Measurements from ENCODE around the gene FMN2.
"Not testable (repeated sequence)": the region's sequence is repeated elsewhere in the genome, so short reads cannot be mapped to it uniquely, and the experiment has no call there.

The FMN2 gene

DNA sequence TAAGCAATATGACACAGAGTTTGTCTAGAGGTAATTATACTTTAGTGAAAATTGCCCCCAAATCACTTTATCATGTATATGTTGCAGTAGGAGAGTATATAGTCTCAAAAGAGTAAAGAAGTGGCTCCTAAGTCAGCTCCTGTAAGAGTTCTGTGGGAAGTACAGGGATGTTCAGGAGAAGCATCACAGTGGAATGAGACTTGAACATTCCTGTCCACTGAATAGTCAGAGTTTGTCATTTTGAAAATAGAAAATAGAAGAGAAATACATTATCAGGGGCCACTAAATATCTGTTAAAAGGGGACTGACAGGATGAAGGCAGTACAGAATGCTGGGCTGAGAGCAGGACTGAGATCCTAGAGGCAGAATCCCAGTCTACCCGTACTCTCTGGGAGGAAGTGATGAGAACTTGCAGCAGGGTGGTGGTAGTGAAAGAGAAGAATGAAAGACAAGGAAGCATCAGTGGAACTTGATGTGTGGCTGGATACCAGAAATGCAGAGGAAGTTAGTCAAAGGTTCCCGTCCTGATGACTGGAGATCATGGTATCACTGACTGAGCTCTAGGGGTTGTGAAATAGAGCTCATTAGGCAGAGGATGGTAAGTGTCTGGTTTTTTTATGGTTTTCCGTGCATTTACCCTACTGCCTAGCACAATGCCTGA is 153.4 kb downstream of the FMN2 start:
- in situ Hi-C loops (cut with MboI; ENCODE audit: low sequenced_read_pairs): no loop called here

DNA sequence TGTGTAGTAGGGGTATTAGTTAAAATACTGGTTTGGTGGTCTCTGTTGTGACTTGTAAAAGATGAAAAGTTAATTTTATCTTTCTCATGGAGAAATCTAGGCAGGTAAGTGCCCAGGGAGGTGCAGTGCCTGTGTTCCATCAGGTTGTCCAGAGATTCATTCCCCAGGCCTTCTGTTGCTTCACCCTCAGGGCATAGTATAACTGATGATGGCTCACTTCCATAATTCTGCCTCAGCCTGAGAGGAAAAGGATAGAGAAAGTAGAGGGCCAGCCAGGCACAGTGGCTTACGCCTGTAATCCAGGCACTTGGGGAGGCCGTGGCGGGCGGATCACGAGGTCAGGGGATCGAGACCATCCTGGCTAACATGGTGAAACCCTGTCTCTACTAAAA is 153.9 kb downstream of the FMN2 start:
- in situ Hi-C loops (cut with MboI; ENCODE audit: low sequenced_read_pairs): no loop called here

DNA sequence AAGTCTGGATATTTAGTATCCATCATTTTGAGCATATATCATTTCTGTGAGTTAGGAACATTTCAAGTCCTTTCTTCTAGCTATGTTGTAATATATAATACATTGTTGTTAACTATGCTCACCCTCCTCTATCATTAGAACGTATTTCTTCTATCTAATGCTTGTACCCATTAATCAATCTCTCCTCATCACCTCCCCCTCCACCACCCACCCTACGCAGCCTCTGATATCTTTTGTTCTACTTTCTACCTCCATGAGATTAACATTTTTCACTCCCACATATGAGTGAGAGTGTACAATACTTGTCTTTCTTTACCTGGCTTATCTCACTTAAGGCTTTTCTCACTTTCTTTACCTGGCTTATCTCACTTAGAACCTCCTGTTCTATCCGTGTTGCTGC is 156.2 kb downstream of the FMN2 start:
- in situ Hi-C loops (cut with MboI; ENCODE audit: low sequenced_read_pairs): no loop called here

DNA sequence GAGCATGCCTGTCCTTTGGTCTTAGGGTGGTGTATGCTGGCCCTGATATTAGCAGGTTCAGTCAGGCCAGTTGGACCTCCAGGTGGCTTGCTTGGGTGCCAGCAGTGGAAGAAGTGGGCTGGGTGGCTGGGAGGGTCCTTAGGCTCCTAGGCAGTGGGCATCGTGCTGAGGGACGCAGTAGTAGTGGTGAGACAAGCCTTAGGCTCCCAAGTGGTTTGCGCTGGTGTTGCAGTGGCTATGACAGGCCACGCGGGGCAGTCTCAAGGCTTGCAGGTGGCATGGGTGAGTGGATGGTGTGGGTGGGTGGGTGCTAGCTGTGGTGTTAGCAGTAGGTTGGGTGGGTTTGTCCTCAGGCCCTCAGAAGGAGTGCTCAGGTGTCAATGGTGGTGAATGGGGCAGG is 162.3 kb downstream of the FMN2 start:
- in situ Hi-C loops (cut with MboI; ENCODE audit: low sequenced_read_pairs): no loop called here

DNA sequence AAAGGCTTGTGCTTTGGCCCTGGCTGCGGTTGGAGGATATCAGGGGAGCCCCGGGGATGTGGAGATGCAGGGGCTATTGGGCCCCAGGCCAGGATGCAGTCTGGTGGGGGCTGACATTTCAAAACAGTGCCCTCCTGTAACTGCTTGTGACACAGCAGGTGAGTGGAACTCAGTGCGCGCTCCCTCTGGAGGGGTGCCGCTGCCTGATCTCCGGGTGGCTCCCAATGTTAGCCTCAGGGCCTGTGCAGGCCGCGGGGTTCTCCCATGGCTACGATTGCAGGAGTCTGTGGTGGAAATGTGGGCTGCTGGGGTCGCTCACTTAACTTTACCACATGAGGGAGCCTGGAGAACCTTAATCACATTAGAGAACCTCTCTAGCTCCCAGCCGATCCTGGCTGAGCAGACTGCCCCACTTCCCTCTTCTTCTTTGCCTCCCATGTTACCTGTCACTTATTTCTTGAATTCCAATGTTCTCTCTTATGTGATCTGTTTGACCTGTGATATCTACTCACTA is 163.2 kb downstream of the FMN2 start:
- in situ Hi-C loops (cut with MboI; ENCODE audit: low sequenced_read_pairs): no loop called here

DNA sequence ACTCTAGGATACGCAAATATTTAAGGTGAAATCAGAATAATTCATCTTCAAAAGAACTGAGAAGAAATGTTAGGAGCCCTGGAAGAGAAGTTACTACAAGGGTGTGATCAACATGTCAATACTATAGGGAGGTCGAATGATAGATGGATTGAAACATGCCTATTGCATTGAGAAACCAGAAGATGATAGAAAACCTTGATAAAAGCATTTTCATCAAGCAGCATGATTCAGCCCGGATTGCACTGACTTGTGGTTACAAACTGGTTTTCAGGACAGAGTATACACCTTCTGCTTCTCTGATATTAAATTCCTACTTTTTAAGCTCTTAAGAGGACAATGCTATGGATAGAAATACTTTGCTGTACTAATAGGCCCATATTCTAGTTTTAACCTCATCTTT is 164.2 kb downstream of the FMN2 start:
- in situ Hi-C loops (cut with MboI; ENCODE audit: low sequenced_read_pairs): no loop called here

DNA sequence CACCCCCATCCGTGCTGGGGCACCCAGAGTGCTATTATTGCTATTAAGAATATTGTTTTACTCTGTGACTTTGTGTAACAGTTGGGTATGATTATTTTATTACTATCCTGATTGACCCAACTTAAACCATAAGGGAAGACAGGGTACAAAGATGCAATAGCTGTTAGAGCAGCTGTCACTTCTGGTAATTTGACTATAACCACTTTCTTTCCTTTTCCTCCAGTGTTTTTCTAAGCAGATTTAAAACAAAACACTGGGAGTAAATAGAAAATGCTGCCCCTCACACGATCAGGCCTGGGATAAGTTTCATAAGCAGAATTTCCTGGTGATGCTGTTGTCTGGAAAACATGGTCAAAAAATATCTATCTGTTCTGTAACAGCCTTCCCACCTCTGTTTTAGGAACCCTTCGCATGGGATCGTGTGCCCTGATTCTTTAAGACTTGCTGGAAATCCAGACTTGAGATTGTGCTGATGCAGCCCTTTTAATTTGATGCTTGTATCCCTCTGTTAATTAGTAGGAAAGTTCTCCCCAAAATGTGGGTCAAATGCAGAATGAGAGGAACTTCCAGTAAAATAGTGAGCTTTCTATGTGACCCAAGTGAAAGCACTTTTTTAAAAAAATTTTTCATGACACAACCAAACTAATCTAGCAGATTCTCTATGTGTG is 165.3 kb downstream of the FMN2 start:
- in situ Hi-C loops (cut with MboI; ENCODE audit: low sequenced_read_pairs): no loop called here

DNA sequence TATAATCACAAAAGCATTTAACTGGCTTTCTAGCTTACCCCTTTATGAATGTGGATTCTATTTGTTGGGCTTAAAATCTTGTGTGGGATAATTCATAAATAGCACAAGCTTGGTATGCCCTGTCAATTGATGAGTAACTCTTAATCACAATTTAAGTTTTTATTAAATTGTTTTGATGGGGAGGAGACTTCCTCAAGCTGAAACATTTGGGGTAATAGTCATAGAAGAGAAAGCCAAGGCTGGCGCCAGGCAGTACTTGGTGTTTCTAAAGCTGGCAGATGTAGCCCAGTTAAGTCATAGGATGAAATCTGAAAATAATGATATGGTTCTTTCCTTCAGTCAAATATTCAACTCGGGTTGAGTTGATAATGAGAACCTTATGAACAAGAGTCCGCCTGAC is 167.2 kb downstream of the FMN2 start:
- in situ Hi-C loops (cut with MboI; ENCODE audit: low sequenced_read_pairs): no loop called here

DNA sequence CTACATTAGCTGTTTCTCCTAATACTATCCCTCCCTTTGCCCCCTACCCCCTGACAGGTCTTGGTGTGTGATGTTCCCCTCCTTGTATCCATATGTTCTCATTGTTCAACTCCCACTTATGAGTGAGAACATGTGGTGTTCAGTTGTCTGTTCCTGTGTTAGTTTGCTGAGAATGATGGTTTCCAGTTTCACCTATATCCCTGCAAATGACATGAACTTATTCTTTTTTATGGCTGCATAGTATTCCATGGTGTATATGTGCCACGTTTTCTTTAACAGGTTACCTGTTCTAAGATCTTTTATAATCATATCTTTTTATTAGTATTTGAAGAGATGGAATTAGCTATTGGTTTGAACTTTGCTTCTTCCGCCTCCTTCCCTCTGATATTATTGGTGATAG is 172.8 kb downstream of the FMN2 start:
- in situ Hi-C loops (cut with MboI; ENCODE audit: low sequenced_read_pairs): not testable (repeated sequence)

DNA sequence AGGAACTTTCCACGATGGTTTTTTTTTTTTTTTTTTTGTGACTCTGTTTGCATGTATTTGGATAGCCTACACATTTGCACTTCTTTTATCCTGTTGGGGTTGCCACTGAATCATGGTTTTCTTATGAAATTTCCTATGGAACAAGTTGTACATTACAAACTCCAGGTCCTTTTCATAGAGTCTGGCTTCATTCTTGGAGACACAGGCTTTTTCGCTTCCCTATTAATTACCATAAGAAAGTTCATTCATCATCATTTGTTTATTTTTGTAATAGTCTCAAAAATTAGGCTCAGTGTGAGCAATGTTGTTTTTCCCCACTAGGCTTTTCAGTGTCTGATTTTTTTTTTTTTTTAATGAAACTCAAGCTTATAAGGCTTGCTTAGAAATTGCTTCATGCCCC is 179.4 kb downstream of the FMN2 start:
- in situ Hi-C loops (cut with MboI; ENCODE audit: low sequenced_read_pairs): no loop called here

DNA sequence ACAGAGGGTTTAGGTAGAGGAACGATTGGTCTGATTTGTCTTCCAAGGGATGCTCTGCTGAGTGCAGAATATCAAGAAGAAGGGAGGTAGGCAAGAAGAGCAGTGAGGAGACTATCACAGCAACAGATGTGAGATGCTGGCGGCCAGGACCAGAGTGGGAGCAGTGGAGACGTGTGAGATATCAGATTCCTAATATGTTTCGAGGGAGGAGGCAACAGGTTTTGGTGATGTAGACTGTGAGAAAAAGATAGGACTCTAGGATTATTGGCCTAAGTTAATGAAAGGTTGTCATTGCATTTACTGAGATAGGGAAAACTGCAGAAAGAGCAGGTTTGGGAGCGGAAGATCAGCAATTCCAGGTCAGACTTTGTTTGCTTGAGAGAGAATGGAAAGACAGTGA is 182.9 kb downstream of the FMN2 start:
- in situ Hi-C loops (cut with MboI; ENCODE audit: low sequenced_read_pairs): no loop called here

DNA sequence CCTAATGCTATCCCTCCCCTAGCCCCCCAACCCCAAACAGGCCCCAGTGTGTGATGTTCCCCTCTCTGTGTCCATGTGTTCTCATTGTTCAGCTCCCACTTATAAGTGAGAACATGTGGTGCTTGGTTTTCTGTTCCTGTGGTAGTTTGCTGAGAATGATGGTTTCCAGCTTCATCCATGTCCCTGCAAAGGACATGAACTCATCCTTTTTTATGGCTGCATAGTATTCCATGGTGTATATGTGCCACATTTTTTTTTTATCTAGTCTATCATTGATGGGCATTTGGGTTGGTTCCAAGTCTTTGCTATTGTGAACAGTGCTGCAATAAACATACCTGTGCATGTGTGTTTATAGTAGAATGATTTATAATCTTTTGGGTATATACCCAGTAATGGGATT is 183.5 kb downstream of the FMN2 start:
- in situ Hi-C loops (cut with MboI; ENCODE audit: low sequenced_read_pairs): not testable (repeated sequence)

DNA sequence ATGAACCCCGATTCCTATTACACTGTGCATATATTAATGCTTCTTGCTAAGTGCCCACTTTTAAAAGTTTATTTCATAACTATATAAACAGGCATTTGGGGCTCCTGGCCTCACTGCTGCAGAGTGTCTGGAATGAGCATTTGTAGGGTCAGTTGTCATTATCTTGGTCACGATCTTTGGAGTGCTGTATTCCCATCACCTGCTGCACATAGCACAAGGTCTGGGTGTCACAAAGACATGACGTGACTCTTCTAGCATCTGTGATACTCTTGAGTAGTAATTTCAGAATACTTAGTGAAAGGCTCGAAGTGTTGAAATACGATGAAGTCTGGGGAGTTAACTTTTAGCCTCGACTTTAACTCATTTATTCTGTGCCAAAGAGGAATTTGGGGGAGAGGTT is 186.4 kb downstream of the FMN2 start:
- in situ Hi-C loops (cut with MboI; ENCODE audit: low sequenced_read_pairs): no loop called here

DNA sequence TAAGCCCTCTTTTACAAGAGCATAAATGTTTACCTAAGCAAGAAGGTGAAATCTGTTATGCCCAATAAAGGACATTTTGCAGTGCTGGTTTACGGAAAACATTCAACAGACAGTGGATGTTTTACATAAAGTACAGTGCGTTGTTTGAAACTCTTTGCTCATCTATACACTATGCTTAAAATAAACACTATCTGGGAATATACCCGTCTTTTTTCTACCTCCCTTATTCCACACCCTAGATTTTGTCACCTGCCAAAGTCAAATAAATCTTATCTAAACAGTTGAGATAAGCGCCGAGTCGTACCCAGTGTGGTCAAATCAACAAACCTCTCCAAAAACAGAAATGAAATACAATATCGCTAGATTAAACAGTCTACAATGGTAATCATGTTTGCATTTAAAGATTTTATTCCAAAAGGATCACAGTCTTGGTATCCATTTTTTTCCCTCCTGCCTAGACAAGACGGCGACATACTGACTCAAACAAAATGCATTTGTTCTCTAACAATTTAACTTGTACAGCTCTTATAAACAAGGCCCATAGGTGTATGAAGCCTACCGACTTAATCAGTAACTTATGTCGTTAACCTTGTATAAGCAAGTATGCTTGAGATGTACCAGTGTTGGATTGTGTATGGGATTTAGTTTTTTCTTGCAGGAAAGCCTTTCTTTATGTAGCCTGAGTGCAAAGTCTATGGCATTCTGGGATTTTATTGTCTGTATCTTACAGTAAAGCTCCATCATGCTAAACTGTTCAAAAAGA is 189.1 kb downstream of the FMN2 start:
- in situ Hi-C loops (cut with MboI; ENCODE audit: low sequenced_read_pairs): no loop called here

DNA sequence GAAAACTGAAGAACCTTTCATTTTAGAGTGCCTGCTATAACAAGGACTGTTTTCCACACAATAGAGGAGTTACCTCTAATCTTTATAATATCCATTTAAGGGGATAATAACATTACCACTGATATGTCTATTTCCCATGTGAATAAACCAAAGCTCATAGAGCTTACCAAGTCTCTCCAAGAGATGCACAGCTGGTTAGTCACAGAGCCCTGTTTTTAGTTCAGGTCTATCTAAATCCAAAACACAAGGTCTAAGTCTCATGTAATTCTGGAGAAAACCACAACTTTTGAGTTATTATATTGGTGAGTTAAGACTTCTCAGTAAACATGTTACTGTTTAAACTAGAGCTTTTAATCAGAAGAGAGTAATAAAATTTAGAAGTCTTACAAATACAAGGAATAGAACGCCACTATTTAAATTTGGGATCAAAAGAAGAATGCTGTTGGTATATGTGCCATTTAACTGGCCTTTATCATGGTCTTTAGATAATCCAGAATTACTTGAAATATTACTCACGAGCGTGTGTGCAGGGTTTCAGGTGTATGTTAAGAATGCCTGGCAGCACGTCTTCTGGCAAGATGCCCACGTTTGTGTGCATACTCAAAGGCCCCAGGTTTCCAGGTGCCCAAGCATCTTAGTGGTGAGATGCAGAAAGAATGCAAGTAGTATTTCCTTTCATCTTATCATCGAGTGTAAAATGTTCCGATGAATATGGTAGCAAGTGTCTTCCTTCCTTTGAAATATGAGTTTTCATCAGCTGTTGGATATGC is 190.6 kb downstream of the FMN2 start:
- in situ Hi-C loops (cut with MboI; ENCODE audit: low sequenced_read_pairs): no loop called here

DNA sequence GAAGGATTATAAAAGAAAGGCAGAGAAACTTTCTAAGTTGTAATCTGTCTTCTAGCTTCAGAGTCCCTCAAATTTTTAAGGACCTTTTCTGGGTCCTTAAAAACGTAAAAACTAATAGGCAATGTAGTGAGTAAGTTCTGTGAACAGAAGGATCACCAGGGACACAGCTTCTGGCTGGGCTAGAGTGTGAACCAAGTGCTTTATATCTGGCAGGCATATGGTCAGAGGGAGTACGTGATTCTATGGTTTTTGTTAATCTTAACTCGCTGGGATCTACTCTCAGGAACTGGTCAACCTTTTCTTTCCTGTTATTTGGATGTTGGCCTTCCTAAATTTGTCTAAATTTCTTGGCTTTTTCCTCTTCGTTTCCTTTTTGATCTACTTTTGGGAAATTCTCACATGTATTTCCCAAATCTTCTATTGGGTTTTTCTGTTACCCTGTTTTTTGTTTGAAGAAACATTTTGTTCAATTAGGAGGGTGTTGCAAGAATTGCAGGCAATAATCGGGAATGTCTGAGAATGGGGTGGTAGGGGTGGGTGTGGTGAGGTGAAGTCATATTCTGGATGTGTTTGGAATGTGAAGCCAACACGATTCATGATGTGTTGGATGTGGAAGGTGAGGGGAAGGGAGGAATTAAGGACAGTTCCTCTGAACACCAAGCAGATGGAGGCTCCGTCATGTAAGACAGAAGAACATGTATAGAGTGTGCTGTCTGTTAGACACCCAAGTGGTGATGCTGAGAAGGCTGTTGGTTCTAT is 193.2 kb downstream of the FMN2 start:
- in situ Hi-C loops (cut with MboI; ENCODE audit: low sequenced_read_pairs): no loop called here

DNA sequence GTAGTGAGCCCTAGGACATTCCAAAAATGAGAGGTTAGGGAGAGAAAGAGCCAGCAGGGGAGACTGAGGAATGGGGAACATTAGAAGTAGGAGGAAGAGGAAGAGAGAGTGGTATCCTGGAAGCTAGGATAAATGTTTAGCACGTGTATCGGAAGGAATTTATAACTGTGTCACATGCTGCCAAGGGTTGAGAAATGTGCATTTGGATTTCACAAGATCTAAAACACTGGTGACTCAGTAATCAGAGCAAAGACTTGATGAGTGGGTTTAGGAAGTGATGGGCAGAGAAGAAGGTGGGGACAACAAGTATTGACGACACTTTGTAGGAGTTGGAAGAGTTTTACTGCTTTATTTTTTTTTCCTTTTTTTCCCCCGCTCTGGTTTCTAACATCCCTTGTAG is 193.9 kb downstream of the FMN2 start:
- in situ Hi-C loops (cut with MboI; ENCODE audit: low sequenced_read_pairs): no loop called here

DNA sequence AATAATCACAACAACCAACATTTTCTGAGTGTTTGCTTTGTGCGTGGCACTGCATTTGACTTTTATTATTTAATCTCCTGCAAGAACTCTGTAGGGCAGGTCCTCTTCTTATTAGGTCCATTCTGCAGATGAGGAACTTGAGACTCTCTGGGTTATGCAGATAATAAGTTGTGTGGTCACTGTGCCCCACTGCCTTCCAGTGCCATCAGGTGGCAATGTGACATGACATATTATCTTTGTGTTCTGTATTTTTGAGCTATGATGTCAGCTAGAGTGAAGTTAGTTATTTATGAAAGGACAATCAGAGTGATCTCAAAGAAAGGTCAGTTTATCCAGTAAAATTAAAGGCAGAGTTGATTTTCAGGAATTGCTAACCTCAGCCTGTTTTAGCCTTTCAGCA is 196.0 kb downstream of the FMN2 start:
- in situ Hi-C loops (cut with MboI; ENCODE audit: low sequenced_read_pairs): no loop called here

DNA sequence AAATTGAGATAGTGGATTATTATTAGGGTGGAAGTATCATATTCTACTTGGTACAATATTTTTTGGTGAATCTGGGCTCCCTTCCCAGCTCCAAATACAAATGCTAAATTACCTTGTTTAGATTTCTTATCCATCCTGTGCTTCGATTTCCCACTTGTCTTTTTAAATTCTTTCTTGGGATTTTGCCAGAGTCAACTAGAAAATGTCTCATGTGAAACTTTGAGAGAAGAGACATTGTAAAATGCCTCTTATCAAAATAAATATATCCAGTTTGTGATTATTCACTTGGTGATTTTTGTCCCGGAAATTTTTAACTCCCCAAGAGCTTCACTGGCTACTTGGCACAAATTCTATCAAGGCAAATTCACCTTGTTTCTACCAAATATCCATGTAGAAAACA is 202.0 kb downstream of the FMN2 start:
- in situ Hi-C loops (cut with MboI; ENCODE audit: low sequenced_read_pairs): no loop called here

DNA sequence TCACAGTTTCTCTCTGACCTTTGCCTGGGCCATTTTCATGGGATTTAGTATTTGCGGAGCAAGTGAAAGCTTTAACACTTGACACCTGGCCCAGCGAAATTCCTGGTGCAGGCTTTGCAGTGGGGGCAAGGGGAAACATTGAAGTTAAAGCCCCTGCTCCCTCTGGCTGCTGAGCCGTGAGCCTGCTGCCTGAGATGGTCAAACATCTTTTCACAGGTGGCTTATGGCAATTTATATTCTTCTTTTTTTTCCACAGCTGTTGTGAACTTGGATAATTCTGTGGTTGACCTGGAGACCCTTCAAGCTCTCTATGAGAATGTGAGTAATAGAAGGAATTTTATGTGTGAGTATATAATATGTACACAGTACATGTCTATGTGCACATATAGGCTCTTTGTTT is 202.9 kb downstream of the FMN2 start:
- in situ Hi-C loops (cut with MboI; ENCODE audit: low sequenced_read_pairs): no loop called here

DNA sequence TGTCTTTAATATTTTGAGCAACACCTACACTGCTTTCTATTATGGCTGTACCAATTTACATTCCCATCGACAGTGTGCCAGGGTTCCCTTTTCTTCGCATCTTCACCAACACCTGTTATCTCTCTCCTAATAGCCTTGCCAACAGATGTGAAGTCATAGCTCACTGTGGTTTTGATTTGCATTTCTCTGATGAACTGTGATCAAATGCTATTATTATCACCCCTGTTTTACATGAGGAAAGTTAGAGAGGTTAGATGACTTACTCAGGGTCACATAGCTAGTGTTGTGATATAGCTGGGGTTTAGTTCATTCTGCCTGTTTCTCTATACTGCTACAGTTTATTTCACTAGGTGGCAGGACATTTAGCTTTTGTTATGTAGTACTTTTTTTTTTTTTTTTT is 204.1 kb downstream of the FMN2 start:
- in situ Hi-C loops (cut with MboI; ENCODE audit: low sequenced_read_pairs): no loop called here
